Cardiac muscle cell (in vitro differentiated cells and primary cell): Measurements from ENCODE around the gene CCSER2. TPM values are rescaled to one million over a fixed set of nuclear protein-coding genes. Genes with fewer than 3 reads are reported as not detected.

Experiments used
- DNase-seq, 2 donors: peaks; one replicate each; pipeline versions ENCODE4 v3.0.0 to v3.0.0-alpha.2; 2010 to 2017; ENCODE audit warnings: low read depth in 1 of 2, low spot score in 1 of 2
- H3K27ac ChIP-seq: fragments of 200-600 bp; sonication (generic); 2 replicates; pipeline ENCODE4 v1.5.1; 2016
- H3K27me3 ChIP-seq: fragments of 200-600 bp; sonication (generic); 2 replicates; pipeline ENCODE4 v1.6.0; 2016; ENCODE audit warnings: control low read depth
- H3K36me3 ChIP-seq: fragments of 200-600 bp; sonication (generic); 2 replicates; pipeline ENCODE4 v1.5.1; 2016; ENCODE audit warnings: control low read depth
- H3K4me1 ChIP-seq: fragments of 200-600 bp; sonication (generic); 2 replicates; pipeline ENCODE4 v1.8.1; 2017; ENCODE audit warnings: low read depth, mild to moderate bottlenecking, mixed run types
- H3K4me3 ChIP-seq: fragments of 200-600 bp; sonication (generic); 2 replicates; pipeline ENCODE4 v1.5.1; 2016; ENCODE audit warnings: mild to moderate bottlenecking
- H3K9me3 ChIP-seq: fragments of 200-600 bp; sonication (generic); 2 replicates; pipeline ENCODE4 v1.5.1; 2017; ENCODE audit warnings: low read depth, mild to moderate bottlenecking, control low read depth
- CTCF ChIP-seq: IDR thresholded peaks from 2 replicates; pipeline ENCODE4 v1.5.1; 2012; ENCODE audit warnings: low read depth, mild to moderate bottlenecking, low read length
- polyA plus RNA-seq: library from polyadenylated mRNA; unstranded; fragments of >200 nt; fragmentation: Nextera tagmentation; extraction: Ambion mirVana; gene quantifications from 2 replicates; pipeline ENCODE4 v1.2.1, GENCODE V29; 2016
- total RNA-seq: library from RNA; depleted of rRNA; stranded (reverse); fragments of >200 nt; gene quantifications from 2 replicates; pipeline ENCODE4 v1.2.3, GENCODE V29; 2016

CCSER2 gene
- total and polyA plus RNA-seq, 2 experiments from 2014 or later: 22.5 to 32.9 TPM

GRCh38 chr10:84348447-84348846 lies 20.1 kb downstream of the CCSER2 start:
- DNase-seq: peak in 1 of 2 donors; percentile 60
- no peaks in the 10 kb centered on the region for H3K9me3 ChIP-seq
- H3K27ac ChIP-seq: no peak overlapping the region
- H3K4me1 ChIP-seq: peaks cover 9% of the 10 kb centered on the region
- no peaks in the 10 kb centered on the region for H3K36me3 ChIP-seq
- no peak for TF ChIP-seq CTCF
- no peaks in the 10 kb centered on the region for H3K27me3 ChIP-seq
- no peak overlapping the region for H3K4me3 ChIP-seq

- Histone ChIP-seq H3K4me3 (no peak overlapping the region), H3K27me3 (no peaks in the 10 kb centered on the region), H3K4me1 (peaks cover 9% of the 10 kb centered on the region), H3K27ac (no peak overlapping the region), H3K9me3 (no peaks in the 10 kb centered on the region), H3K36me3 (no peaks in the 10 kb centered on the region)
- peak in 1 of 2 donors; percentile 59 for DNase-seq
- no peak for TF ChIP-seq CTCF
Observed at GRCh38 chr10:84348860-84349259, 20.5 kb downstream of the CCSER2 start.

- H3K27me3 ChIP-seq: no peaks in the 10 kb centered on the region
- H3K4me3 ChIP-seq: no peak overlapping the region
- H3K9me3 ChIP-seq: no peaks in the 10 kb centered on the region
- peak; percentile 64 to 67 for DNase-seq
- H3K4me1 ChIP-seq: peaks cover 9% of the 10 kb centered on the region
- no peaks in the 10 kb centered on the region for H3K36me3 ChIP-seq
- peak; percentile 84 for TF ChIP-seq CTCF
- no peak overlapping the region for H3K27ac ChIP-seq
Observed at GRCh38 chr10:84352251-84352842, 24.0 kb downstream of the CCSER2 start.

- DNase-seq: no peak
- Histone ChIP-seq H3K4me3 (no peak overlapping the region), H3K9me3 (no peaks in the 10 kb centered on the region), H3K27ac (no peak overlapping the region), H3K27me3 (no peaks in the 10 kb centered on the region), H3K4me1 (peaks cover 9% of the 10 kb centered on the region), H3K36me3 (no peaks in the 10 kb centered on the region)
- no peak for TF ChIP-seq CTCF
Observed at GRCh38 chr10:84353052-84353803, 24.8 kb downstream of the CCSER2 start.

GRCh38 chr10:84354623-84355022 lies 26.2 kb downstream of the CCSER2 start:
- Histone ChIP-seq H3K27ac (no peak overlapping the region), H3K9me3 (no peaks in the 10 kb centered on the region), H3K27me3 (no peaks in the 10 kb centered on the region), H3K36me3 (no peaks in the 10 kb centered on the region), H3K4me3 (no peak overlapping the region), H3K4me1 (peaks cover 15% of the 10 kb centered on the region)
- no peak for DNase-seq
- no peak for TF ChIP-seq CTCF
